Keratinocyte (primary cell): Measurements from ENCODE around the gene AFG1L.

Experiments used
- EZH2 ChIP-seq: IDR thresholded peaks from one replicate; pipeline ENCODE4 v1.6.1; 2012; ENCODE audit warnings: inconsistent platforms, mild to moderate bottlenecking, low read length, moderate library complexity
- TF ChIP-seq, protein P1 (sequence below), 3 experiments: IDR thresholded peaks in 1 of 3; conservative IDR thresholded peaks in 1 of 3; optimal IDR thresholded peaks in 1 of 3; 2 replicates in 2 of 3; 3 replicates in 1 of 3; pipeline versions ENCODE3 to v1.5.1; 2011; ENCODE audit warnings: low read length in 3 of 3, mild to moderate bottlenecking in 3 of 3, moderate library complexity in 2 of 3, control low read depth in 1 of 3, inconsistent platforms in 1 of 3; ENCODE audit not compliant: insufficient read depth in 2 of 3; ENCODE audit errors: extremely low read depth in 1 of 3

DNA sequence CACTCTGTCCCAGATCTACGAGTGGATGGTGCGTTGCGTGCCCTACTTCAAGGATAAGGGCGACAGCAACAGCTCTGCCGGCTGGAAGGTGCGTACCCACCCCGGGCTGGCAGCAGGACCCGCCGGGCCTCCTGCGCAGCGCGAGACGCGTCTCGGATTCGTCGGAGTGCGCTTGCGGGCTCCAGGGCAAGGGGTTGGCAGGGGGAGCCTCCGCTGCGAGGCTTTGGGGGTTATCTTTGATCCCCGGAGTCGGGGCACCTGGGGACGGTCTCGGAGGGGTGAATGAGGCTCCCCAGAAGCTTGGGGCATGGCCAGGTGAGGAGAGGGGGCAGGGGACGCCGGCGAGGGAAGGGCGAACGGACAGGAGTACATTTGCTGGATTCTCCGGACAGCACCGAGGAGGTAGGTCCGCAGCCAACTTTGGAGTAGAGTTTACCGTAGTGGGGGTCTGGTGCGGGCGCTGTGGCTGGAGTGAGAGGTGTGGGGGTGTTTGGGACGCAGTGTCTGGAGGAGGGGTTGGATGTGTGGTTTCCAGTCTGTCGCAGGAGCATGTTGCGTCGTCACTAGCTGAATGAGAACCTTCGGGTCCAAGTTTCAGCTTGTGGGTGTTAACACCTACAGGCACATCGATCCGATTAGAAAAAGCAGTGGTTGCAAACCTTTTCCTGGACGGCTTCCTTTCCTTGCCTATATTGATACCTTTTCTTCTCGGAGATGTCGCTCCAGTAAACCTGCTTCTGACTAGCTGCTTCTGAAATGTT is 267.1 kb downstream of the AFG1L start:
- no peak for TF ChIP-seq EZH2
- TF ChIP-seq, protein P1, sequence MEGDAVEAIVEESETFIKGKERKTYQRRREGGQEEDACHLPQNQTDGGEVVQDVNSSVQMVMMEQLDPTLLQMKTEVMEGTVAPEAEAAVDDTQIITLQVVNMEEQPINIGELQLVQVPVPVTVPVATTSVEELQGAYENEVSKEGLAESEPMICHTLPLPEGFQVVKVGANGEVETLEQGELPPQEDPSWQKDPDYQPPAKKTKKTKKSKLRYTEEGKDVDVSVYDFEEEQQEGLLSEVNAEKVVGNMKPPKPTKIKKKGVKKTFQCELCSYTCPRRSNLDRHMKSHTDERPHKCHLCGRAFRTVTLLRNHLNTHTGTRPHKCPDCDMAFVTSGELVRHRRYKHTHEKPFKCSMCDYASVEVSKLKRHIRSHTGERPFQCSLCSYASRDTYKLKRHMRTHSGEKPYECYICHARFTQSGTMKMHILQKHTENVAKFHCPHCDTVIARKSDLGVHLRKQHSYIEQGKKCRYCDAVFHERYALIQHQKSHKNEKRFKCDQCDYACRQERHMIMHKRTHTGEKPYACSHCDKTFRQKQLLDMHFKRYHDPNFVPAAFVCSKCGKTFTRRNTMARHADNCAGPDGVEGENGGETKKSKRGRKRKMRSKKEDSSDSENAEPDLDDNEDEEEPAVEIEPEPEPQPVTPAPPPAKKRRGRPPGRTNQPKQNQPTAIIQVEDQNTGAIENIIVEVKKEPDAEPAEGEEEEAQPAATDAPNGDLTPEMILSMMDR (optimal IDR thresholded peaks at IDR 0.05 in 1 of 3, IDR thresholded peaks at IDR 0.05 in 1 of 3, conservative IDR thresholded peaks at IDR 0.05 in 1 of 3; ENCODE audit: extremely low read depth in 1 of 3, insufficient read depth in 2 of 3, low read length in 3 of 3) = no peak
